Esophagus muscularis mucosa (tissue), 4 donors: ENCODE data around the gene IQGAP2. TPM values are rescaled to one million over a fixed set of nuclear protein-coding genes. Genes with fewer than 3 reads are reported as not detected.

Source experiments
- DNase-seq: peaks from one replicate; pipeline ENCODE4 v3.0.0-alpha.2; 2017; ENCODE audit errors: extremely low spot score
- H3K27ac ChIP-seq, 4 donors: fragments of 200-600 bp; sonication (generic); replicated peaks in 1 of 4; 1 replicate in 3 of 4; 2 replicates in 1 of 4; pipeline ENCODE4 v1.5.1; 2016 to 2019; ENCODE audit warnings: mild to moderate bottlenecking in 1 of 4
- H3K27me3 ChIP-seq, 4 donors: fragments of 200-600 bp; sonication (generic); one replicate each; pipeline versions ENCODE4 v1.5.1 to v1.6.0; 2016 to 2019
- H3K36me3 ChIP-seq, 4 donors: fragments of 200-600 bp; sonication (generic); one replicate each; pipeline ENCODE4 v1.5.1; 2016 to 2019
- H3K4me1 ChIP-seq, 4 donors: fragments of 200-600 bp; sonication (generic); one replicate each; pipeline ENCODE4 v1.5.1; 2016 to 2019
- H3K4me3 ChIP-seq, 4 donors: fragments of 200-600 bp; sonication (generic); 1 replicate in 2 of 4; 2 replicates in 2 of 4; pipeline ENCODE4 v1.5.1; 2016 to 2019; ENCODE audit warnings: mild to moderate bottlenecking in 4 of 4, moderate library complexity in 1 of 4
- H3K9me3 ChIP-seq, 4 donors: fragments of 200-600 bp; sonication (generic); 1 replicate in 3 of 4; 2 replicates in 1 of 4; pipeline ENCODE4 v1.5.1; 2016 to 2019
- CTCF ChIP-seq, 3 experiments: fragments of 200-600 bp in 2 of 3; fragments of 450-650 bp in 1 of 3; sonication (generic) in 2 of 3; IDR thresholded peaks; one replicate each; pipeline ENCODE4 v1.5.1; 2017 to 2019; ENCODE audit warnings: antibody characterized with exemption in 3 of 3, mild to moderate bottlenecking in 2 of 3, moderate library complexity in 1 of 3
- EP300 ChIP-seq: sonication (generic); formaldehyde crosslinking; IDR thresholded peaks from one replicate; pipeline ENCODE4 v1.6.1; 2017; ENCODE audit warnings: antibody characterized with exemption
- POLR2A ChIP-seq: fragments of 450-650 bp; IDR thresholded peaks from one replicate; pipeline ENCODE4 v1.6.1; 2017; ENCODE audit warnings: antibody characterized with exemption, moderate library complexity, mild to moderate bottlenecking, low read depth
- POLR2AphosphoS5 ChIP-seq, 2 donors: sonication (generic); formaldehyde crosslinking; IDR thresholded peaks; one replicate each; pipeline ENCODE4 v1.6.1; 2017; ENCODE audit warnings: antibody characterized with exemption in 2 of 2
- WGBS: methylation state at CpG from one replicate; pipeline ENCODE4 v1.1.5; 2018; 5-methylcytosine and 5-hydroxymethylcytosine counted together
- intact Hi-C: fragments of 100-400 bp; cut with DNase I; formaldehyde crosslinking; loops from one replicate; pipeline ENCODE4 v1.15.1; 2023
- total RNA-seq, 4 donors: library from RNA; depleted of rRNA; stranded (reverse); fragments of >200 nt; gene quantifications; one replicate each; pipeline versions ENCODE4 v1.1.0 to v1.2.1, GENCODE V29; 2016

Gene IQGAP2
- total RNA-seq, 4 donors from 2014 or later: 14.9 to 30.7 (median 20.8) TPM

GRCh38 chr5:76585783-76586217 lies 182.7 kb downstream of the IQGAP2 start:
- DNase-seq: no peak
- H3K36me3 ChIP-seq: no peaks in the 10 kb centered on the region
- no peak overlapping the region for H3K27ac ChIP-seq
- intact Hi-C loops: no loop called here
- TF ChIP-seq POLR2A (no peak), EP300 (no peak), CTCF (IDR thresholded peaks at IDR 0.05) (no peak), POLR2AphosphoS5 (IDR thresholded peaks at IDR 0.05) (no peak)
- H3K4me3 ChIP-seq: no peak overlapping the region
- H3K4me1 ChIP-seq: no peaks in the 10 kb centered on the region
- H3K27me3 ChIP-seq: peaks cover 0 to 9% (median 0%) of the 10 kb centered on the region in 4 donors
- 75% methylated on average over 3 of the region's 3 CpGs for WGBS
- no peaks in the 10 kb centered on the region for H3K9me3 ChIP-seq

- intact Hi-C loops: no loop called here
These were observed 183.4 kb downstream of the IQGAP2 start for GRCh38 chr5:76586531-76586930.

GRCh38 chr5:76590027-76590426 lies 186.9 kb downstream of the IQGAP2 start:
- TF ChIP-seq POLR2AphosphoS5 (IDR thresholded peaks at IDR 0.05) (no peak), EP300 (no peak), POLR2A (no peak), CTCF (IDR thresholded peaks at IDR 0.05) (no peak)
- 100% methylated on average over 1 of the region's 1 CpG for WGBS
- H3K27ac ChIP-seq: no peak overlapping the region
- no peak overlapping the region for H3K4me3 ChIP-seq
- intact Hi-C loops: no loop called here
- H3K36me3 ChIP-seq: no peaks in the 10 kb centered on the region
- DNase-seq: no peak
- H3K4me1 ChIP-seq: no peaks in the 10 kb centered on the region
- no peaks in the 10 kb centered on the region for H3K9me3 ChIP-seq
- no peaks in the 10 kb centered on the region for H3K27me3 ChIP-seq

More at GRCh38 chr5:76586531-76586930, 183.4 kb downstream of the IQGAP2 start:
- H3K4me3 ChIP-seq: no peak overlapping the region
- H3K27ac ChIP-seq: no peak overlapping the region
- no peaks in the 10 kb centered on the region for H3K9me3 ChIP-seq
- 92% methylated on average over 3 of the region's 4 CpGs for WGBS
- TF ChIP-seq POLR2AphosphoS5 (IDR thresholded peaks at IDR 0.05) (no peak), EP300 (no peak), POLR2A (no peak), CTCF (IDR thresholded peaks at IDR 0.05) (no peak)
- DNase-seq: no peak
- H3K4me1 ChIP-seq: no peaks in the 10 kb centered on the region
- H3K36me3 ChIP-seq: no peaks in the 10 kb centered on the region
- peaks cover 0 to 5% (median 0%) of the 10 kb centered on the region in 4 donors for H3K27me3 ChIP-seq

- TF ChIP-seq CTCF (IDR thresholded peaks at IDR 0.05) (no peak), POLR2AphosphoS5 (IDR thresholded peaks at IDR 0.05) (no peak), POLR2A (no peak), EP300 (no peak)
- H3K4me3 ChIP-seq: no peak overlapping the region
- H3K9me3 ChIP-seq: no peaks in the 10 kb centered on the region
- H3K27me3 ChIP-seq: no peaks in the 10 kb centered on the region
- H3K27ac ChIP-seq: no peak overlapping the region
- no peaks in the 10 kb centered on the region for H3K4me1 ChIP-seq
- intact Hi-C loops: no loop called here
- no peak for DNase-seq
- WGBS: 94% methylated on average over 3 of the region's 3 CpGs
- H3K36me3 ChIP-seq: no peaks in the 10 kb centered on the region
These were observed 188.3 kb downstream of the IQGAP2 start for GRCh38 chr5:76591366-76591765.

GRCh38 chr5:76592692-76593091 lies 189.6 kb downstream of the IQGAP2 start:
- intact Hi-C loops: no loop called here
- no peaks in the 10 kb centered on the region for H3K9me3 ChIP-seq
- WGBS: 49% methylated on average over 3 of the region's 3 CpGs

More at GRCh38 chr5:76592692-76593091, 189.6 kb downstream of the IQGAP2 start:
- no peak overlapping the region for H3K27ac ChIP-seq
- no peaks in the 10 kb centered on the region for H3K4me1 ChIP-seq
- no peaks in the 10 kb centered on the region for H3K36me3 ChIP-seq
- H3K27me3 ChIP-seq: no peaks in the 10 kb centered on the region
- DNase-seq: no peak
- H3K4me3 ChIP-seq: no peak overlapping the region
- no peak for TF ChIP-seq POLR2AphosphoS5 (IDR thresholded peaks at IDR 0.05)
- TF ChIP-seq CTCF (IDR thresholded peaks at IDR 0.05): no peak
- no peak for TF ChIP-seq EP300
- TF ChIP-seq POLR2A: no peak
